ENCODE measurements around the gene TSPAN5. TPM values are rescaled to one million over a fixed set of nuclear protein-coding genes. Genes with fewer than 3 reads are reported as not detected.

TSPAN5 gene
- polyA plus RNA-seq, 1 of the 3 experiments (the other 2 are of a cell fraction), result 38.6 TPM

GRCh38 chr4:98646422-98646821 lies 12.0 kb downstream of the TSPAN5 start:
- H3K4me3 ChIP-seq (ENCODE audit: low read depth in 2 of 2, low read length in 1 of 2), result no peak overlapping the region
- H3K9me3 ChIP-seq, result peaks cover 10% of the 10 kb centered on the region; the same call in 1 of the 2 replicates
- H3K27ac ChIP-seq (ENCODE audit: low read depth in 2 of 2, low read length in 1 of 2), result no peak overlapping the region
- no peak for DNase-seq
- peaks cover 100% of the 10 kb centered on the region for H3K79me2 ChIP-seq (ENCODE audit: insufficient read depth)
- 95% methylated on average over 3 of the region's 3 CpGs for WGBS (ENCODE audit: low lambda C conversion rate)
- H3K9ac ChIP-seq, result no peak overlapping the region
- peaks cover 0 to 6% of the 10 kb centered on the region in 2 experiments for H3K36me3 ChIP-seq (replicated peaks in 1 of 2; ENCODE audit: control insufficient read depth in 1 of 2, insufficient read depth in 2 of 2, low read length in 1 of 2)
- no peak overlapping the region for H3K4me2 ChIP-seq
- TF ChIP-seq RXRA (IDR thresholded peaks at IDR 0.05; ENCODE audit: borderline replicate concordance, low read depth) (no peak), RAD21 (IDR thresholded peaks at IDR 0.05; ENCODE audit: low read length) (no peak)
- no peak overlapping the region for H2AFZ ChIP-seq (ENCODE audit: low read depth)
- no peaks in the 10 kb centered on the region for H3K27me3 ChIP-seq (ENCODE audit: insufficient read depth)
- ChIA-PET CTCF (no interaction called here), POLR2A (no interaction called here)
- H3F3A ChIP-seq (replicated peaks; ENCODE audit: insufficient read depth), result peaks cover 13% of the 10 kb centered on the region
- no peaks in the 10 kb centered on the region for H3K9me2 ChIP-seq
- 0 out of 2 replicates have a peak, but pooled peaks cover 4% of the 10 kb centered on the region for H4K20me1 ChIP-seq (ENCODE audit: insufficient read depth)
- peaks cover 2 to 24% of the 10 kb centered on the region in 2 experiments; a peak in 2 of 4 replicates for H3K4me1 ChIP-seq (ENCODE audit: control insufficient read depth in 1 of 2, insufficient read depth in 2 of 2, low read depth in 1 of 2, low read length in 1 of 2)

DNA sequence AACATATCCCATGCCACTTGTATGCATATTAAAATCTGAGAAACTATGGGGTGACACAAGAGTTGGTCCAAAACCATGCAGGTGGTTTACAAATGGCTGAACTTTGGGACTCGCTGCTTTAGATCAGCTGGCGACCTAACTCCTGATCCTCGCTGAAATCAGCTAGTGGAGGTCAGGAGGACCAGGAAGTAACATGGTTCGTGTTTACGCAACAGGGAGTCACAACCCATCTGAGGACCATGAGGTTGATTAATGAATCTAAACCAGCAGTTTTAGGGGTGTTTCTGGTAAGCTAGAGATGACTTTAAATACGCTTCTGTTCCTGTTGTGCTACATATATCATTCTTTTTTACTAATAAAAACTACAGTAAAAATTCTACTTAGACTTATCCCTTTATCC lies 12.9 kb downstream of the TSPAN5 start:
- H3K9ac ChIP-seq, result no peak overlapping the region
- peaks cover 0 to 4% of the 10 kb centered on the region in 2 experiments for H3K36me3 ChIP-seq (replicated peaks in 1 of 2; ENCODE audit: control insufficient read depth in 1 of 2, insufficient read depth in 2 of 2, low read length in 1 of 2)
- H3K27me3 ChIP-seq (ENCODE audit: insufficient read depth), result no peaks in the 10 kb centered on the region
- 95% methylated on average over 6 of the region's 6 CpGs for WGBS (ENCODE audit: low lambda C conversion rate)
- H3K4me2 ChIP-seq, result no peak overlapping the region
- CTCF ChIA-PET, result no interaction called here
- no peak for DNase-seq
- H3K4me1 ChIP-seq (ENCODE audit: control insufficient read depth in 1 of 2, insufficient read depth in 2 of 2, low read depth in 1 of 2, low read length in 1 of 2), result peaks cover 3 to 26% of the 10 kb centered on the region in 2 experiments; a peak in 2 of 4 replicates
- H3K9me3 ChIP-seq, result peaks cover 4% of the 10 kb centered on the region; the same call in 1 of the 2 replicates
- H3K4me3 ChIP-seq (ENCODE audit: low read depth in 2 of 2, low read length in 1 of 2), result no peak overlapping the region
- peaks cover 13% of the 10 kb centered on the region for H3F3A ChIP-seq (replicated peaks; ENCODE audit: insufficient read depth)
- no peak overlapping the region for H2AFZ ChIP-seq (ENCODE audit: low read depth)
- 0 out of 2 replicates have a peak, but pooled peaks cover 4% of the 10 kb centered on the region for H4K20me1 ChIP-seq (ENCODE audit: insufficient read depth)
- no peaks in the 10 kb centered on the region for H3K9me2 ChIP-seq
- H3K79me2 ChIP-seq (ENCODE audit: insufficient read depth), result peaks cover 100% of the 10 kb centered on the region
- no peak for TF ChIP-seq TCF12 (IDR thresholded peaks at IDR 0.05)
- TF ChIP-seq, protein P1, sequence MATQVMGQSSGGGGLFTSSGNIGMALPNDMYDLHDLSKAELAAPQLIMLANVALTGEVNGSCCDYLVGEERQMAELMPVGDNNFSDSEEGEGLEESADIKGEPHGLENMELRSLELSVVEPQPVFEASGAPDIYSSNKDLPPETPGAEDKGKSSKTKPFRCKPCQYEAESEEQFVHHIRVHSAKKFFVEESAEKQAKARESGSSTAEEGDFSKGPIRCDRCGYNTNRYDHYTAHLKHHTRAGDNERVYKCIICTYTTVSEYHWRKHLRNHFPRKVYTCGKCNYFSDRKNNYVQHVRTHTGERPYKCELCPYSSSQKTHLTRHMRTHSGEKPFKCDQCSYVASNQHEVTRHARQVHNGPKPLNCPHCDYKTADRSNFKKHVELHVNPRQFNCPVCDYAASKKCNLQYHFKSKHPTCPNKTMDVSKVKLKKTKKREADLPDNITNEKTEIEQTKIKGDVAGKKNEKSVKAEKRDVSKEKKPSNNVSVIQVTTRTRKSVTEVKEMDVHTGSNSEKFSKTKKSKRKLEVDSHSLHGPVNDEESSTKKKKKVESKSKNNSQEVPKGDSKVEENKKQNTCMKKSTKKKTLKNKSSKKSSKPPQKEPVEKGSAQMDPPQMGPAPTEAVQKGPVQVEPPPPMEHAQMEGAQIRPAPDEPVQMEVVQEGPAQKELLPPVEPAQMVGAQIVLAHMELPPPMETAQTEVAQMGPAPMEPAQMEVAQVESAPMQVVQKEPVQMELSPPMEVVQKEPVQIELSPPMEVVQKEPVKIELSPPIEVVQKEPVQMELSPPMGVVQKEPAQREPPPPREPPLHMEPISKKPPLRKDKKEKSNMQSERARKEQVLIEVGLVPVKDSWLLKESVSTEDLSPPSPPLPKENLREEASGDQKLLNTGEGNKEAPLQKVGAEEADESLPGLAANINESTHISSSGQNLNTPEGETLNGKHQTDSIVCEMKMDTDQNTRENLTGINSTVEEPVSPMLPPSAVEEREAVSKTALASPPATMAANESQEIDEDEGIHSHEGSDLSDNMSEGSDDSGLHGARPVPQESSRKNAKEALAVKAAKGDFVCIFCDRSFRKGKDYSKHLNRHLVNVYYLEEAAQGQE (IDR thresholded peaks at IDR 0.05; ENCODE audit: low read depth, low read length), result no peak
- no peak for TF ChIP-seq MEF2A (IDR thresholded peaks at IDR 0.05; ENCODE audit: borderline replicate concordance, low read depth)
- no peak for TF ChIP-seq JUND (IDR thresholded peaks at IDR 0.05)
- no peak for TF ChIP-seq EZH2phosphoT487 (IDR thresholded peaks at IDR 0.05; ENCODE audit: borderline replicate concordance, low read depth)
- no peak for TF ChIP-seq SMC3 (IDR thresholded peaks at IDR 0.05; ENCODE audit: low read depth, low read length)
- no peak for TF ChIP-seq NFIC (IDR thresholded peaks at IDR 0.05; ENCODE audit: borderline replicate concordance)
- TF ChIP-seq POLR2AphosphoS5 (IDR thresholded peaks at IDR 0.05; ENCODE audit: low read depth, low read length), result no peak
- no peak for TF ChIP-seq TEAD4 (IDR thresholded peaks at IDR 0.05; ENCODE audit: borderline replicate concordance, insufficient read depth)
- no peak for TF ChIP-seq PBX3 (IDR thresholded peaks at IDR 0.05)
- no peak for TF ChIP-seq ELF1 (IDR thresholded peaks at IDR 0.05)
- TF ChIP-seq EP300 (IDR thresholded peaks at IDR 0.05; ENCODE audit: borderline replicate concordance in 1 of 2, low read depth in 1 of 2, low read length in 1 of 2), result no peak
- TF ChIP-seq FOSL2 (IDR thresholded peaks at IDR 0.05; ENCODE audit: borderline replicate concordance, low read depth), result no peak
- no peak for TF ChIP-seq CHD2 (IDR thresholded peaks at IDR 0.05; ENCODE audit: low read length, partially characterized antibody)
- TF ChIP-seq MAX (IDR thresholded peaks at IDR 0.05; ENCODE audit: low read depth), result no peak
- no peak for TF ChIP-seq TAF1 (IDR thresholded peaks at IDR 0.05; ENCODE audit: borderline replicate concordance, low read depth, low read length)
- TF ChIP-seq RCOR1 (IDR thresholded peaks at IDR 0.05; ENCODE audit: low read length), result no peak
- TF ChIP-seq YY1 (IDR thresholded peaks at IDR 0.05; ENCODE audit: low read depth), result no peak
- no peak for TF ChIP-seq GATA2 (CRISPR knock-in tag; IDR thresholded peaks at IDR 0.05)
- POLR2A ChIA-PET, result no interaction called here
- no peak overlapping the region for H3K27ac ChIP-seq (ENCODE audit: low read depth in 2 of 2, low read length in 1 of 2)

Data from SK-N-SH (cell line).